ENCODE data around the gene PWWP2B.
"Not testable (repeated sequence)": the region's sequence is repeated elsewhere in the genome, so short reads cannot be mapped to it uniquely, and the experiment has no call there.

PWWP2B gene

GRCh38 chr10:132363921-132364593, 32.9 kb upstream of the PWWP2B start:
- peak; percentile 45 for DNase-seq (ENCODE audit: low spot score)

GRCh38 chr10:132364594-132364970, 32.4 kb upstream of the PWWP2B start:
- no peak for DNase-seq (ENCODE audit: low spot score)

GRCh38 chr10:132365102-132365501, 31.9 kb upstream of the PWWP2B start:
- DNase-seq (ENCODE audit: low spot score), result no peak

- DNase-seq (ENCODE audit: low spot score), result no peak
Measured at GRCh38 chr10:132366006-132366405, 31.0 kb upstream of the PWWP2B start.

GRCh38 chr10:132366499-132366898, 30.5 kb upstream of the PWWP2B start:
- DNase-seq (ENCODE audit: low spot score), result no peak

- DNase-seq (ENCODE audit: low spot score), result no peak
Measured at GRCh38 chr10:132368391-132368790, 28.6 kb upstream of the PWWP2B start.

GRCh38 chr10:132368881-132369635, 27.9 kb upstream of the PWWP2B start:
- DNase-seq (ENCODE audit: low spot score), result no peak

GRCh38 chr10:132369636-132370185, 27.3 kb upstream of the PWWP2B start:
- no peak for DNase-seq (ENCODE audit: low spot score)

GRCh38 chr10:132370426-132371340, 26.3 kb upstream of the PWWP2B start:
- no peak for DNase-seq (ENCODE audit: low spot score)

GRCh38 chr10:132371641-132372081, 25.3 kb upstream of the PWWP2B start:
- no peak for DNase-seq (ENCODE audit: low spot score)

- DNase-seq (ENCODE audit: low spot score), result no peak
Measured at GRCh38 chr10:132372516-132373095, 24.4 kb upstream of the PWWP2B start.

GRCh38 chr10:132373241-132373955, 23.6 kb upstream of the PWWP2B start:
- no peak for DNase-seq (ENCODE audit: low spot score)

- DNase-seq (ENCODE audit: low spot score), result no peak
Measured at GRCh38 chr10:132374176-132374575, 22.8 kb upstream of the PWWP2B start.

GRCh38 chr10:132374612-132375011, 22.4 kb upstream of the PWWP2B start:
- DNase-seq (ENCODE audit: low spot score), result no peak

GRCh38 chr10:132375116-132375794, 21.7 kb upstream of the PWWP2B start:
- no peak for DNase-seq (ENCODE audit: low spot score)

- DNase-seq (ENCODE audit: low spot score), result no peak
Measured at GRCh38 chr10:132375795-132376297, 21.2 kb upstream of the PWWP2B start.

GRCh38 chr10:132376394-132376851, 20.6 kb upstream of the PWWP2B start:
- DNase-seq (ENCODE audit: low spot score), result no peak

GRCh38 chr10:132377326-132377725, 19.7 kb upstream of the PWWP2B start:
- DNase-seq (ENCODE audit: low spot score), result no peak

- DNase-seq (ENCODE audit: low spot score), result not testable (repeated sequence)
Measured at GRCh38 chr10:132379026-132379425, 18.0 kb upstream of the PWWP2B start.

GRCh38 chr10:132380986-132381385, 16.0 kb upstream of the PWWP2B start:
- not testable (repeated sequence) for DNase-seq (ENCODE audit: low spot score)
